ENCODE data around the gene GNAZ. TPM values are rescaled to one million over a fixed set of nuclear protein-coding genes. Genes with fewer than 3 reads are reported as not detected.
"Not testable (repeated sequence)": the region's sequence is repeated elsewhere in the genome, so short reads cannot be mapped to it uniquely, and the experiment has no call there.

GNAZ gene
- total RNA-seq, 4 donors from 2014 or later: 2.7 to 14.7 (median 7.8) TPM

DNA sequence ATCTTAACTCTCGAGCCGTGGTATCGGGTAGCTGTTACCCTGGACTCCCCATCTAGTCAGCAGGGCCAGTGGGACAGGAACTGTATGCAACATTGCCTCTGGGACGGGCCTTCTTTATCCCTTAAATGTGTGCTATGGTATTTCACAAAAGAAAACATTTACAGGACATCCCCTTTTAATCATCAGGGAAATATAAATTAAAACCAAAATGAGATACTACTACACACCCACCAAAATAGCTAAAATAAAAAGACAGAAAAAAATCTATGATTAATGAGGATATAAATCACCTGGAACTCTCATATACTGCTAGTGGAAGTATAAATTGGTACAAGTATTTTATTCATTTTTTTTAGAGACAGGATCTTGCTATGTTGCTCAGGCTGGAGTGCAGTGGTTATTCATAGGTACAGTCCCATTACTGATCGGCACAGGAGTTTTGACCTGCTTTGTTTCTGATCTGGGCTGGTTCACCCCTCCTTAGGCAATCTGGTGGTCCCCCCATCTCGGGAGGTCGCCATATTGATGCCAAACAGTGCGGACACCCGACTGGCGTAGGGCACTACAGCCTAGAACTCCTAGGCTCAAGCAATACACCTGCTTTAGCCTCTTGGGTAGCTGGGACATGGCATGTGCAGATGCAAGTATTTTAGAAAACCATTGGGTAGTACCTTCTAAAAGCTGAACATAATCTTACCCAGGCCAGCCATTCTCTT is 62.2 kb downstream of the GNAZ start:
- DNase-seq: no peak
- TF ChIP-seq POLR2A (IDR thresholded peaks at IDR 0.05) (no peak), EP300 (IDR thresholded peaks at IDR 0.05; ENCODE audit: low read depth) (no peak), POLR2AphosphoS5 (IDR thresholded peaks at IDR 0.05) (no peak)
- TF ChIP-seq, protein P1, sequence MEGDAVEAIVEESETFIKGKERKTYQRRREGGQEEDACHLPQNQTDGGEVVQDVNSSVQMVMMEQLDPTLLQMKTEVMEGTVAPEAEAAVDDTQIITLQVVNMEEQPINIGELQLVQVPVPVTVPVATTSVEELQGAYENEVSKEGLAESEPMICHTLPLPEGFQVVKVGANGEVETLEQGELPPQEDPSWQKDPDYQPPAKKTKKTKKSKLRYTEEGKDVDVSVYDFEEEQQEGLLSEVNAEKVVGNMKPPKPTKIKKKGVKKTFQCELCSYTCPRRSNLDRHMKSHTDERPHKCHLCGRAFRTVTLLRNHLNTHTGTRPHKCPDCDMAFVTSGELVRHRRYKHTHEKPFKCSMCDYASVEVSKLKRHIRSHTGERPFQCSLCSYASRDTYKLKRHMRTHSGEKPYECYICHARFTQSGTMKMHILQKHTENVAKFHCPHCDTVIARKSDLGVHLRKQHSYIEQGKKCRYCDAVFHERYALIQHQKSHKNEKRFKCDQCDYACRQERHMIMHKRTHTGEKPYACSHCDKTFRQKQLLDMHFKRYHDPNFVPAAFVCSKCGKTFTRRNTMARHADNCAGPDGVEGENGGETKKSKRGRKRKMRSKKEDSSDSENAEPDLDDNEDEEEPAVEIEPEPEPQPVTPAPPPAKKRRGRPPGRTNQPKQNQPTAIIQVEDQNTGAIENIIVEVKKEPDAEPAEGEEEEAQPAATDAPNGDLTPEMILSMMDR (IDR thresholded peaks at IDR 0.05): no peak
- Histone ChIP-seq H3K36me3 (no peaks in the 10 kb centered on the region), H3K27ac (no peak overlapping the region), H3K27me3 (no peaks in the 10 kb centered on the region), H3K4me1 (peaks cover 0 to 3% (median 0%) of the 10 kb centered on the region in 4 donors), H3K9me3 (no peaks in the 10 kb centered on the region), H3K4me3 (no peak overlapping the region)
- intact Hi-C loops (cut with DNase I; ENCODE audit: low total_unique reads) (no loop called here), in situ Hi-C loops (cut with MboI; ENCODE audit: low pct_ligation_motif_present in 1 of 4, low pct_unique_long_range_greater_than_20kb in 1 of 4, low sequenced_read_pairs in 3 of 4) (no loop called here)
- 93 to 97% methylated on average over 5 to 9 of the region's 10 CpGs for WGBS, 2 donors (ENCODE audit: low coverage in 1 of 2)

DNA sequence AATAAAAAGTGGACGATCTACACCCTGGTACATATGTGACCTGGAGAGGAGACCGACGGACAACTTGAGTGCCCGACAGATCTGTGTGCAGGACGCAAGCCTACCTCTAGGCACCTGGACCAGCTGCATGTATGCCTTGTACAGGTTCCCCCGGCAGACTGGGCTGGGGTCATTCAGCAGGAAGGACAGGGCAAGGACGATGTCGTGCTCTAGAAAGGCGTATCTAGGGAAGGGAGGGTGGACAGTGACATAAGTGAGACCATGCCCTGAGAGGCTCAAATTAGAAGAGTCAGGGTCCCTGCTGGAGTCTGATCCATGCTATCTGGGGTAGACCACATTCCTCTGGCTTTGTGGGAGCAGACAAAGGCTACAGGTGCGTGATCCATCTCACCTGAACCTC is 63.6 kb downstream of the GNAZ start:
- TF ChIP-seq, protein P1 (IDR thresholded peaks at IDR 0.05): no peak
- TF ChIP-seq EP300 (IDR thresholded peaks at IDR 0.05; ENCODE audit: low read depth) (no peak), POLR2AphosphoS5 (IDR thresholded peaks at IDR 0.05) (no peak), POLR2A (IDR thresholded peaks at IDR 0.05) (no peak)
- Histone ChIP-seq H3K9me3 (no peaks in the 10 kb centered on the region), H3K27me3 (no peaks in the 10 kb centered on the region), H3K27ac (no peak overlapping the region), H3K36me3 (no peaks in the 10 kb centered on the region), H3K4me3 (no peak overlapping the region), H3K4me1 (peaks cover 0 to 10% (median 3%) of the 10 kb centered on the region in 4 donors)
- in situ Hi-C loops (cut with MboI; ENCODE audit: low pct_ligation_motif_present in 1 of 4, low pct_unique_long_range_greater_than_20kb in 1 of 4, low sequenced_read_pairs in 3 of 4) (no loop called here), intact Hi-C loops (cut with DNase I; ENCODE audit: low total_unique reads) (no loop called here)
- no peak for DNase-seq
- WGBS, 2 donors (ENCODE audit: low coverage in 1 of 2): 93% methylated on average over 10 of the region's 10 CpGs; no CpG with 5 or more reads in 1 of the 2 donors

DNA sequence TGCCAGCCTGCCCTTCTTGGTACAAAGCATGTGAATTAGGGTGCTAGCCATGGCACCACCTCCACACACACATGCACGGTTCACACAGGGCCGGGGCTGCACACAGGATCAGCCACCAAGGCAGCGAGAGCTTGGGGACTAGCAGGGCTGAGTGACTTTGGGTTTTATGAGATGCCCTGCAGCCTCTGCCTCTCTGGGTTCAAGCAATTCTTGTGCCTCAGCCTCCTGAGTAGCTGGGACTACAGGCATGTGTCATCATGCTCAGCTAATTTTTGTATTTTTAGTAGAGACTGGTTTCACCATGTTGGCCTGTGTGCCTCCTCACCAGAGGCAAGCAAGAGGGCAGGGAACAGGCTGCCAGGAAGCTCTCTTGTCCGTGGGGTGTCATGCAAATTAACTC is 66.7 kb downstream of the GNAZ start:
- H3K9me3 ChIP-seq; H3K27me3 ChIP-seq; intact Hi-C loops (cut with DNase I; ENCODE audit: low total_unique reads); DNase-seq; H3K4me3 ChIP-seq; in situ Hi-C loops (cut with MboI; ENCODE audit: low pct_ligation_motif_present in 1 of 4, low pct_unique_long_range_greater_than_20kb in 1 of 4, low sequenced_read_pairs in 3 of 4); H3K36me3 ChIP-seq: not testable (repeated sequence)
- peaks cover 7 to 17% (median 8%) of the 10 kb centered on the region in 4 donors for H3K4me1 ChIP-seq
- H3K27ac ChIP-seq: peak overlapping the region in 3 of 4 donors; percentile 40 to 62 (median 53)
- WGBS, 2 donors (ENCODE audit: low coverage in 1 of 2): 71 to 87% methylated on average over 3 to 4 of the region's 4 CpGs

- Histone ChIP-seq H3K4me1 (peaks cover 10 to 21% (median 13%) of the 10 kb centered on the region in 4 donors), H3K9me3 (no peaks in the 10 kb centered on the region), H3K4me3 (no peak overlapping the region), H3K27ac (peak overlapping the region; percentile 40 to 62 (median 52)), H3K36me3 (no peaks in the 10 kb centered on the region), H3K27me3 (no peaks in the 10 kb centered on the region)
- intact Hi-C loops (cut with DNase I; ENCODE audit: low total_unique reads) (no loop called here), in situ Hi-C loops (cut with MboI; ENCODE audit: low pct_ligation_motif_present in 1 of 4, low pct_unique_long_range_greater_than_20kb in 1 of 4, low sequenced_read_pairs in 3 of 4) (no loop called here)
- TF ChIP-seq POLR2AphosphoS5 (IDR thresholded peaks at IDR 0.05) (no peak), POLR2A (IDR thresholded peaks at IDR 0.05) (no peak), EP300 (IDR thresholded peaks at IDR 0.05; ENCODE audit: low read depth) (no peak)
- TF ChIP-seq, protein P1 (IDR thresholded peaks at IDR 0.05): no peak
- 35 to 56% methylated on average over 2 to 3 of the region's 3 CpGs for WGBS, 2 donors (ENCODE audit: low coverage in 1 of 2)
- no peak for DNase-seq
Measured at GRCh38 chr22:23137468-23137867, 67.1 kb downstream of the GNAZ start.

Measured in transverse colon (tissue), 4 donors.